OCI-LY7 (cell line): ENCODE results near the gene GDPD4. TPM values are rescaled to one million over a fixed set of nuclear protein-coding genes. Genes with fewer than 3 reads are reported as not detected.

ENCODE experiments used
- BruUV-seq: library from RNA; stranded (reverse); fragments of 400-500 nt; replicated peaks from 2 replicates; lab custom pipeline; 2021; lab: Mats Ljungman, UMichigan
- CTCF ChIA-PET: fragments of 300-600 bp; sonication (Branson Sonifier 250); formaldehyde crosslinking; loops from one replicate; lab custom pipeline; 2022; ENCODE audit warnings: antibody characterized with exemption; ENCODE audit not compliant: unreplicated experiment; lab: Charles Lee
- POLR2A ChIA-PET: fragments of 300-600 bp; sonication (Branson Sonifier 250); formaldehyde crosslinking; loops from one replicate; lab custom pipeline; 2022; ENCODE audit warnings: antibody characterized with exemption; lab: Charles Lee
- DNase-seq: peaks from one replicate; pipeline ENCODE4 v3.0.0-alpha.2; 2015; ENCODE audit warnings: low spot score
- H2AFZ ChIP-seq: fragments of 200-600 bp; sonication (generic), shearing (Covaris generic); 2 replicates; pipeline ENCODE4 v1.6.1; 2014; ENCODE audit warnings: mild to moderate bottlenecking, antibody characterized with exemption, low read length, moderate library complexity
- H3K27ac ChIP-seq: fragments of 200-600 bp; sonication (generic); 2 replicates; pipeline ENCODE4 v1.5.1; 2014; ENCODE audit warnings: mixed run types, low read depth, mild to moderate bottlenecking, moderate library complexity, low read length, inconsistent platforms; ENCODE audit not compliant: poor library complexity, severe bottlenecking
- H3K36me3 ChIP-seq: fragments of 200-600 bp; sonication (generic); 2 replicates; pipeline ENCODE4 v1.6.1; 2014; ENCODE audit warnings: mild to moderate bottlenecking, antibody characterized with exemption, low read length, moderate library complexity, mixed read lengths; ENCODE audit not compliant: insufficient read depth
- H3K4me1 ChIP-seq: fragments of 200-600 bp; sonication (generic); 2 replicates; pipeline ENCODE4 v1.5.1; 2014; ENCODE audit warnings: mild to moderate bottlenecking, low read length; ENCODE audit not compliant: insufficient read depth, poor library complexity, severe bottlenecking
- H3K4me2 ChIP-seq: fragments of 200-600 bp; sonication (generic); 2 replicates; pipeline ENCODE4 v1.6.1; 2014; ENCODE audit warnings: mild to moderate bottlenecking, low read length
- H3K4me3 ChIP-seq: fragments of 200-600 bp; sonication (generic); 2 replicates; pipeline ENCODE4 v1.5.1; 2014; ENCODE audit warnings: mild to moderate bottlenecking, low read depth, low read length; ENCODE audit not compliant: poor library complexity, severe bottlenecking
- H3K79me2 ChIP-seq: fragments of 200-600 bp; sonication (generic); 2 replicates; pipeline ENCODE4 v1.6.1; 2016; ENCODE audit warnings: low read depth, mild to moderate bottlenecking, low read length, moderate library complexity, mixed read lengths; ENCODE audit not compliant: insufficient read depth
- H3K9me2 ChIP-seq: fragments of 200-600 bp; sonication (generic); 2 replicates; pipeline ENCODE4 v1.6.1; 2016; ENCODE audit warnings: mild to moderate bottlenecking, low read length, mixed read lengths; ENCODE audit not compliant: insufficient read depth
- H3K9me3 ChIP-seq: fragments of 200-600 bp; sonication (generic); 2 replicates; pipeline ENCODE4 v1.6.1; 2014; ENCODE audit warnings: mild to moderate bottlenecking, mixed run types, low read length, mixed read lengths
- H4K20me1 ChIP-seq: fragments of 200-600 bp; sonication (generic); 2 replicates; pipeline ENCODE4 v1.6.1; 2014; ENCODE audit warnings: mild to moderate bottlenecking, antibody characterized with exemption, low read length, moderate library complexity, mixed read lengths; ENCODE audit not compliant: insufficient read depth
- CTCF ChIP-seq: fragments of 200-600 bp; sonication (generic); conservative IDR thresholded peaks from 2 replicates; pipeline ENCODE4 v1.5.1; 2014; ENCODE audit warnings: mild to moderate bottlenecking, antibody characterized with exemption, low read length, moderate library complexity, mixed read lengths
- EZH2phosphoT487 ChIP-seq: fragments of 200-600 bp; sonication (generic); IDR thresholded peaks from 2 replicates; pipeline ENCODE4 v1.6.1; 2018; ENCODE audit warnings: low read depth, borderline replicate concordance, mild to moderate bottlenecking, mixed run types, antibody characterized with exemption, low read length, moderate library complexity, mixed read lengths
- intact Hi-C: fragments of 100-400 bp; cut with micrococcal nuclease; formaldehyde crosslinking; loops from one replicate; pipeline ENCODE4 v1.10.0; 2022; ENCODE audit not compliant: unreplicated experiment
- total RNA-seq, 2 experiments: library from RNA; depleted of rRNA in 1 of 2; stranded (reverse); fragments of >200 nt in 1 of 2; shearing (Covaris generic) in 1 of 2; gene quantifications; 2 replicates each; pipeline ENCODE4 v1.2.3, GENCODE V29; 2014 to 2022

GDPD4 gene
- total RNA-seq, 2 experiments from 2014 or later: not detected

GRCh38 chr11:77211040-77211451 lies 90.4 kb downstream of the GDPD4 start:
- intact Hi-C loops: no loop called here
- no peaks in the 10 kb centered on the region for H3K4me1 ChIP-seq
- no peak overlapping the region for H3K4me3 ChIP-seq
- no peaks in the 10 kb centered on the region for H4K20me1 ChIP-seq
- H3K4me2 ChIP-seq: no peak overlapping the region
- ChIA-PET CTCF (no interaction called here), POLR2A (no interaction called here)
- no peaks in the 10 kb centered on the region for H3K9me2 ChIP-seq
- H3K9me3 ChIP-seq: no peaks in the 10 kb centered on the region
- DNase-seq: no peak
- TF ChIP-seq EZH2phosphoT487 (no peak), CTCF (no peak)
- BruUV-seq: no TSS peak
- H2AFZ ChIP-seq: no peak overlapping the region
- H3K79me2 ChIP-seq: no peaks in the 10 kb centered on the region
- no peak overlapping the region for H3K27ac ChIP-seq
- no peaks in the 10 kb centered on the region for H3K36me3 ChIP-seq

GRCh38 chr11:77209663-77210062 lies 91.8 kb downstream of the GDPD4 start:
- TF ChIP-seq CTCF (no peak), EZH2phosphoT487 (no peak)
- Histone ChIP-seq H3K4me3 (no peak overlapping the region), H3K27ac (no peak overlapping the region), H3K9me3 (no peaks in the 10 kb centered on the region), H3K4me1 (no peaks in the 10 kb centered on the region), H4K20me1 (no peaks in the 10 kb centered on the region), H3K9me2 (no peaks in the 10 kb centered on the region), H3K4me2 (no peak overlapping the region), H3K79me2 (no peaks in the 10 kb centered on the region), H2AFZ (no peak overlapping the region), H3K36me3 (no peaks in the 10 kb centered on the region)
- CTCF ChIA-PET: no interaction called here
- POLR2A ChIA-PET: no interaction called here
- DNase-seq: no peak
- intact Hi-C loops: no loop called here
- BruUV-seq: no TSS peak

- Histone ChIP-seq H3K79me2 (no peaks in the 10 kb centered on the region), H3K36me3 (no peaks in the 10 kb centered on the region), H4K20me1 (no peaks in the 10 kb centered on the region), H3K4me1 (no peaks in the 10 kb centered on the region), H3K4me2 (no peak overlapping the region), H3K9me2 (no peaks in the 10 kb centered on the region), H3K4me3 (no peak overlapping the region), H3K27ac (no peak overlapping the region), H2AFZ (no peak overlapping the region), H3K9me3 (no peaks in the 10 kb centered on the region)
- intact Hi-C loops: no loop called here
- no TSS peak for BruUV-seq
- ChIA-PET CTCF (no interaction called here), POLR2A (no interaction called here)
- TF ChIP-seq EZH2phosphoT487 (no peak), CTCF (no peak)
- DNase-seq: no peak
Measured at GRCh38 chr11:77208535-77208934, 93.0 kb downstream of the GDPD4 start.
